H7 (cell line): ENCODE measurements around the gene KIRREL3. TPM values are rescaled to one million over a fixed set of nuclear protein-coding genes. Genes with fewer than 3 reads are reported as not detected.

Experiments
- DNase-seq: peaks from one replicate; pipeline ENCODE4 v3.0.0; 2012
- H3K27me3 ChIP-seq: 2 replicates; pipeline ENCODE4 v1.6.0; 2011; ENCODE audit warnings: mild to moderate bottlenecking, low read length; ENCODE audit not compliant: control insufficient read depth, insufficient read depth
- H3K36me3 ChIP-seq: replicated peaks from 2 replicates; pipeline ENCODE4 v1.5.1; 2011; ENCODE audit warnings: low read length; ENCODE audit not compliant: control insufficient read depth, insufficient read depth
- H3K4me3 ChIP-seq: 2 replicates; pipeline ENCODE4 v1.5.1; 2011; ENCODE audit warnings: low read depth, mild to moderate bottlenecking, control low read depth, low read length, moderate library complexity; ENCODE audit not compliant: insufficient read depth
- total RNA-seq: library from RNA; depleted of rRNA; stranded (reverse); fragments of >200 nt; shearing (Covaris generic); gene quantifications from 2 replicates; pipeline ENCODE4 v1.2.3, GENCODE V29; 2014

The KIRREL3 gene
- total RNA-seq, 1 experiment from 2014 or later, result 0.10 TPM

GRCh38 chr11:126658306-126659056 lies 342.1 kb downstream of the KIRREL3 start:
- Histone ChIP-seq H3K4me3 (no peak overlapping the region), H3K27me3 (peaks cover 6% of the 10 kb centered on the region), H3K36me3 (no peaks in the 10 kb centered on the region)
- DNase-seq, result no peak

GRCh38 chr11:126655807-126656128 lies 344.8 kb downstream of the KIRREL3 start:
- Histone ChIP-seq H3K4me3 (no peak overlapping the region), H3K27me3 (peaks cover 5% of the 10 kb centered on the region)
- no peak for DNase-seq

GRCh38 chr11:126654886-126655806 lies 345.4 kb downstream of the KIRREL3 start:
- H3K36me3 ChIP-seq, result no peaks in the 10 kb centered on the region
- no peak overlapping the region for H3K4me3 ChIP-seq
- H3K27me3 ChIP-seq, result peaks cover 2% of the 10 kb centered on the region; the same call in 1 of the 2 replicates
- DNase-seq, result no peak

More at GRCh38 chr11:126655807-126656128, 344.8 kb downstream of the KIRREL3 start:
- H3K36me3 ChIP-seq, result no peaks in the 10 kb centered on the region

- Histone ChIP-seq H3K4me3 (no peak overlapping the region), H3K36me3 (no peaks in the 10 kb centered on the region), H3K27me3 (no peaks in the 10 kb centered on the region)
- no peak for DNase-seq
Measured at GRCh38 chr11:126653040-126653439, 347.5 kb downstream of the KIRREL3 start.

- no peaks in the 10 kb centered on the region for H3K27me3 ChIP-seq
- H3K36me3 ChIP-seq, result no peaks in the 10 kb centered on the region
- no peak for DNase-seq
- no peak overlapping the region for H3K4me3 ChIP-seq
Measured at GRCh38 chr11:126647735-126648134, 352.8 kb downstream of the KIRREL3 start.

- DNase-seq, result no peak
- no peaks in the 10 kb centered on the region for H3K27me3 ChIP-seq
- H3K4me3 ChIP-seq, result no peak overlapping the region
- no peaks in the 10 kb centered on the region for H3K36me3 ChIP-seq
Measured at GRCh38 chr11:126646701-126647557, 353.6 kb downstream of the KIRREL3 start.

DNA sequence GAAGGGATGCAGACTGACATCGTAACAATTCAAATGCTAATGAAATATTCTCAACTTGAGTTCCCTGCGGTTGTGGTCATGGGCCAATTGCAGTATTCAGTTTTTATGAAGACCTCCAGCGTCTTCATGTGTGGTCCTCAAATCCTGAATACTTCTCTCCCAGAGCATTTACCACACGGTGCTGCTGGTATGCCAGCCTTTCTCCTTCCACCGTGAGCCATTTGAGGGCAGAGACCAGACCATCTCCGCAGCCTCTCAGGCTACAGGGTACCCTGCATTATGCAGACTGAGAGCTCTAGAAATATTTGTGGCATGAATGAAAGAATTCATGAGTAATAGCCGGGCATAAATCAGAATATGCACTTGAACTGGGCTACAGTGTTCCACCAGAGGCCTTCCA lies 355.4 kb downstream of the KIRREL3 start:
- DNase-seq, result no peak
- no peaks in the 10 kb centered on the region for H3K27me3 ChIP-seq
- no peaks in the 10 kb centered on the region for H3K36me3 ChIP-seq
- H3K4me3 ChIP-seq, result no peak overlapping the region

- DNase-seq, result no peak
- H3K36me3 ChIP-seq, result no peaks in the 10 kb centered on the region
- no peaks in the 10 kb centered on the region for H3K27me3 ChIP-seq
- H3K4me3 ChIP-seq, result no peak overlapping the region
Measured at GRCh38 chr11:126640186-126640585, 360.4 kb downstream of the KIRREL3 start.

- H3K4me3 ChIP-seq, result no peak overlapping the region
- no peaks in the 10 kb centered on the region for H3K36me3 ChIP-seq
- no peak for DNase-seq
- H3K27me3 ChIP-seq, result no peaks in the 10 kb centered on the region
Measured at GRCh38 chr11:126639692-126640091, 360.9 kb downstream of the KIRREL3 start.

- H3K27me3 ChIP-seq, result no peaks in the 10 kb centered on the region
- no peaks in the 10 kb centered on the region for H3K36me3 ChIP-seq
- DNase-seq, result no peak
- H3K4me3 ChIP-seq, result no peak overlapping the region
Measured at GRCh38 chr11:126638648-126639047, 361.9 kb downstream of the KIRREL3 start.

DNA sequence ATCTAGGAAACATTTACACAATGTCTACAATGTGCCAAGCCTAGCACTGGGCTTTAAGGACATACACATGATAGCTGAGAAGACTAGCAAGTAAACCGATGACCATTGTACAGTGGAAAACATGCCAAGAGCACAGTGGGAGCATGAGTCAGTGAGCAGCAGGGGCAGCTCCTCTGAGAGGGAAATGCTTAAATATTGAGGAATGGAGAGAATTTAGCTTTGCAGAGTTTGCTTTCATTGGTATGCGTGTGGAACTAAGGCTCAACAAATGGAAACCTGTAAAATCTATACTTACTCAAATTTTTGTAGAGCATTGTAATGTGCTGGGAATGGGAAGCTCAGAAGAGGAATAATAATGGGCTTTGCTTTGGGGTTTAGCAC lies 362.8 kb downstream of the KIRREL3 start:
- H3K36me3 ChIP-seq, result no peaks in the 10 kb centered on the region
- H3K4me3 ChIP-seq, result no peak overlapping the region
- DNase-seq, result no peak
- no peaks in the 10 kb centered on the region for H3K27me3 ChIP-seq

GRCh38 chr11:126636911-126637794 lies 363.4 kb downstream of the KIRREL3 start:
- DNase-seq, result no peak
- H3K4me3 ChIP-seq, result no peak overlapping the region
- no peaks in the 10 kb centered on the region for H3K27me3 ChIP-seq
- no peaks in the 10 kb centered on the region for H3K36me3 ChIP-seq

GRCh38 chr11:126635511-126635910 lies 365.1 kb downstream of the KIRREL3 start:
- H3K27me3 ChIP-seq, result no peaks in the 10 kb centered on the region
- H3K36me3 ChIP-seq, result no peaks in the 10 kb centered on the region
- DNase-seq, result no peak
- no peak overlapping the region for H3K4me3 ChIP-seq

- no peak overlapping the region for H3K4me3 ChIP-seq
- H3K27me3 ChIP-seq, result no peaks in the 10 kb centered on the region; the same call in 1 of the 2 replicates
- no peak for DNase-seq
- H3K36me3 ChIP-seq, result no peaks in the 10 kb centered on the region
Measured at GRCh38 chr11:126634963-126635362, 365.6 kb downstream of the KIRREL3 start.
